Ureter (tissue), 1 donor: ENCODE results near the gene ADD3. TPM values are rescaled to one million over a fixed set of nuclear protein-coding genes. Genes with fewer than 3 reads are reported as not detected.
"Not testable (repeated sequence)": the region's sequence is repeated elsewhere in the genome, so short reads cannot be mapped to it uniquely, and the experiment has no call there.

Experiments
- DNase-seq: peaks from one replicate; pipeline ENCODE4 v3.0.0-alpha.2; 2020; ENCODE audit warnings: low spot score
- total RNA-seq: library from RNA; stranded (reverse); gene quantifications from one replicate; pipeline ENCODE4 v1.2.4, GENCODE V29; 2023
- donor health status: DM: yes; HTN: yes; CAD: no.

ADD3 gene
- total RNA-seq, 1 donor from 2014 or later: 140 TPM

- DNase-seq: no peak
These were observed 99.6 kb downstream of the ADD3 start for GRCh38 chr10:110107430-110107829.

GRCh38 chr10:110107887-110108286 lies 100.1 kb downstream of the ADD3 start:
- DNase-seq: no peak

- DNase-seq: no peak
These were observed 101.7 kb downstream of the ADD3 start for GRCh38 chr10:110109511-110109910.

- no peak for DNase-seq
These were observed 102.6 kb downstream of the ADD3 start for GRCh38 chr10:110110338-110110737.

GRCh38 chr10:110113670-110114337 lies 106.0 kb downstream of the ADD3 start:
- no peak for DNase-seq

GRCh38 chr10:110114668-110115067 lies 106.9 kb downstream of the ADD3 start:
- not testable (repeated sequence) for DNase-seq

- DNase-seq: no peak
These were observed 108.2 kb downstream of the ADD3 start for GRCh38 chr10:110115784-110116520.

GRCh38 chr10:110118891-110119621 lies 111.3 kb downstream of the ADD3 start:
- DNase-seq: no peak

GRCh38 chr10:110123594-110123993 lies 115.8 kb downstream of the ADD3 start:
- DNase-seq: no peak

GRCh38 chr10:110129490-110129889 lies 121.7 kb downstream of the ADD3 start:
- DNase-seq: no peak

- DNase-seq: no peak
These were observed 127.1 kb downstream of the ADD3 start for GRCh38 chr10:110134917-110135316.

GRCh38 chr10:110135836-110136235 lies 128.1 kb downstream of the ADD3 start:
- DNase-seq: not testable (repeated sequence)

GRCh38 chr10:110137142-110137545 lies 129.4 kb downstream of the ADD3 start:
- no peak for DNase-seq

- no peak for DNase-seq
These were observed 130.5 kb downstream of the ADD3 start for GRCh38 chr10:110138197-110138812.

GRCh38 chr10:110141185-110141584 lies 133.4 kb downstream of the ADD3 start:
- DNase-seq: no peak

- DNase-seq: no peak
These were observed 134.3 kb downstream of the ADD3 start for GRCh38 chr10:110141871-110142635.

GRCh38 chr10:110142965-110143364 lies 135.2 kb downstream of the ADD3 start:
- no peak for DNase-seq

GRCh38 chr10:110144507-110144906 lies 136.7 kb downstream of the ADD3 start:
- no peak for DNase-seq

GRCh38 chr10:110147961-110148360 lies 140.2 kb downstream of the ADD3 start:
- no peak for DNase-seq

GRCh38 chr10:110149259-110149658 lies 141.5 kb downstream of the ADD3 start:
- no peak for DNase-seq

GRCh38 chr10:110150046-110150445 lies 142.3 kb downstream of the ADD3 start:
- no peak for DNase-seq
